Activated CD4-positive, alpha-beta memory T cell treated with anti-CD3 and anti-CD28 coated beads for 36 hours (primary cell): Measurements from ENCODE around the gene DUSP1. TPM values are rescaled to one million over a fixed set of nuclear protein-coding genes. Genes with fewer than 3 reads are reported as not detected.

ENCODE experiments used
- CTCF ChIA-PET: fragments of 350-600 bp; sonication (Branson Sonifier 250); formaldehyde crosslinking; loops from one replicate; lab custom pipeline; 2021; ENCODE audit warnings: antibody characterized with exemption, inconsistent platforms; lab: Charles Lee
- POLR2A ChIA-PET: fragments of 350-600 bp; sonication (Branson Sonifier 250); formaldehyde crosslinking; loops from one replicate; lab custom pipeline; 2021; ENCODE audit warnings: antibody characterized with exemption; lab: Charles Lee
- DNase-seq: peaks from one replicate; pipeline ENCODE4 v3.0.0-alpha.2; 2020
- H3K27ac Mint-ChIP-seq: one replicate; pipeline ENCODE4 v1.8.0; 2021; ENCODE audit warnings: mixed read lengths
- H3K27me3 Mint-ChIP-seq: one replicate; pipeline ENCODE4 v1.8.0; 2021; ENCODE audit warnings: mixed read lengths
- H3K36me3 Mint-ChIP-seq: one replicate; pipeline ENCODE4 v1.8.0; 2021; ENCODE audit warnings: mixed read lengths
- H3K4me1 Mint-ChIP-seq: one replicate; pipeline ENCODE4 v1.8.0; 2021; ENCODE audit warnings: low read depth, mixed read lengths
- H3K4me3 Mint-ChIP-seq: one replicate; pipeline ENCODE4 v1.8.0; 2021; ENCODE audit warnings: mild to moderate bottlenecking, mixed read lengths
- H3K9me3 Mint-ChIP-seq: one replicate; pipeline ENCODE4 v1.8.0; 2021; ENCODE audit warnings: mixed read lengths
- intact Hi-C: fragments of 100-400 bp; cut with micrococcal nuclease; formaldehyde crosslinking; loops from one replicate; pipeline ENCODE4 v1.15.1; 2023
- total RNA-seq, 2 experiments: library from RNA; stranded (reverse); gene quantifications; one replicate each; pipeline ENCODE4 v1.2.3, GENCODE V29; 2021

DUSP1 gene
- total RNA-seq, 2 experiments from 2014 or later: 10.6 to 10.7 TPM

DNA sequence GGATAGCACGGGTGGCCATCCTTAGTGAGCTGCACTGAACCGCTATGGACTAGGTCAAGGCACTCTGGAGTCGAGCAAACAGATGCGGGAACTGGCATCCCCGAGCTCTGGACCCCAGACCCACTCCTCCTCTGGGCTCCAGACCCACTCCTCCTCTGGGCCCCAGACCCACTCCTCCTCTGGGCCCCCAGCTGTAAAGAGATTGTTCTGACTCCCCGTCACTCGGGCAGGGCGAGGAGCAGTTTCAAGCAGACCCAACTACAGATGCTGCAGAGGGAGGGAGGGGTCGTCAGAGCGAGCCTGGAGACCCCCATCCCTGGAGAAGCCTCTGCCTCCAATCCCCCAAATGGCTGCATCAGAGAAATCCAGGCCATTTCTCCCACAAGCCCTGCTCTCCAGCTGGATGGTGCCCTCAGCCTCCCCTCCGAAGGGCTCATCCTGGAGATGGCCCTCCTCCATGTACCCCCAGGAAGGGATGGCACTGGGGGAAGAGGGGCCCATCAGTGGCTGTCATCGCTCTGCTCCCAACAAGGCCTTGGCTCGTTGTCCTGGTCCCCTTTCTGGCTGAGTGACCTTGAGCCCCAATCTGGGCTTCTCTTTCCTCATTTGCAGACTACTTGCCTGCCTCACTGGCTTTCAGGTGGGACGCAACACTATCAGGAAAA is 38.7 kb downstream of the DUSP1 start:
- intact Hi-C loops: no loop called here
- CTCF ChIA-PET: interaction anchor here (1.5 kb wide), 1 partner anchor 201 kb away, joined by 10 read pairs; no protein-coding TSS in a partner anchor
- no peak overlapping the region for H3K27ac Mint-ChIP-seq
- H3K4me1 Mint-ChIP-seq: no peaks in the 10 kb centered on the region
- DNase-seq: no peak
- no peak overlapping the region for H3K4me3 Mint-ChIP-seq
- no peaks in the 10 kb centered on the region for H3K9me3 Mint-ChIP-seq
- POLR2A ChIA-PET: no interaction called here
- no peaks in the 10 kb centered on the region for H3K27me3 Mint-ChIP-seq
- no peaks in the 10 kb centered on the region for H3K36me3 Mint-ChIP-seq

DNA sequence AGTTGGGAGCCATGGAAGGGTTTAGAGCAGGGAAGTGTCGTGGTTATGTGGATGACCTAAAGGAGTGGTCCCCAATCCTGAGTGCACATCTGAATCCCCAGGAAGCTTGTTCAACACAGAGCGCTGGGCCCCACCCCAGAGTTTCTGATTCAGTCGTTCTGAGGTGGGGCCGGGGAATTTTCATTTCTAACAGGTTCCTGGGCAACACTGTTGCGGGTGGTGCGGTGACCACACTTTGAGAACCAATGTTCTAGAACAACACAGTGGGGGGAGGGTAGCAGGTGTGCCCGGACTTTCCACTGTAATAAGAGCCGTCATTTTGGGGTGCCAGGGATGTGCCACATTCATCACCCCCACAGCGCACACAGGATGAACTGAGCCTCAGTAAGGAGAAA is 39.3 kb downstream of the DUSP1 start:
- H3K4me1 Mint-ChIP-seq: no peaks in the 10 kb centered on the region
- DNase-seq: no peak
- no peaks in the 10 kb centered on the region for H3K36me3 Mint-ChIP-seq
- H3K27ac Mint-ChIP-seq: no peak overlapping the region
- POLR2A ChIA-PET: no interaction called here
- H3K9me3 Mint-ChIP-seq: no peaks in the 10 kb centered on the region
- CTCF ChIA-PET: no interaction called here
- no peak overlapping the region for H3K4me3 Mint-ChIP-seq
- intact Hi-C loops: no loop called here
- H3K27me3 Mint-ChIP-seq: no peaks in the 10 kb centered on the region

DNA sequence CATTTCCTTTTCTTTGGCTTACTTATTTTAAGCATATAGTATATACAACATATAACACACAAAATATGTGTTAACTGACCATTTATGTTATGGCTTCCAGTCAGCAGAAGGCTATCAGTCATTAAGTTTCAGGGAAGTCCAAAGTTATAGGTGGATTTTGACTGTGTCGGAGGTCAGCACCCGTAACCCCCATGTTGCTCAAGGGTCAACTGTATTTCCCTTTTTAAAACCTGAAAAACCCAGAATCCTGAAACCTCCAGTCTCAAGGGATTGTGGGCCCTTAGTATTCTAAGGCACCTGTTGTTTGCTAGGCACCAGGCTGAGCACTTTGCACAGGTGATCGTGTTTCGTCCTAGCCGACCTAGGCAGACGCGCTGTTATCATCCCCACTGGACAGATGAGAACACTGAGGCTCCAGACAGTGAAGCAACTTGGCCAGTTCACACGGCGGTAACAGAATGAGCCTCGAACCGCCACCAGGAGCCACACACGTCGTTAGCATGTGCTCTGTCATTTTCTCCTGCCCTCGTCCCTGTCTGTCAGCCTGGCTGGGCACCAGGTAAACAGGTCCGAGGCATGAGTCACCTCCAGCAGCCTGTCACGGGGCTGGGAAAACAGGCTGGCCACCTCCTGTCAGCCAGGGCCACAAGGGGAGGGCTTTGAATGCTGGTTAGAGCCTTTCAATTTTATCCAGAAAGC is 39.9 kb downstream of the DUSP1 start:
- DNase-seq: no peak
- no peaks in the 10 kb centered on the region for H3K9me3 Mint-ChIP-seq
- no peaks in the 10 kb centered on the region for H3K27me3 Mint-ChIP-seq
- H3K4me3 Mint-ChIP-seq: no peak overlapping the region
- CTCF ChIA-PET: interaction anchor here (1.0 kb wide), 1 partner anchor 14 kb away, joined by 4 read pairs; no protein-coding TSS in a partner anchor
- intact Hi-C loops: no loop called here
- H3K4me1 Mint-ChIP-seq: no peaks in the 10 kb centered on the region
- H3K36me3 Mint-ChIP-seq: no peaks in the 10 kb centered on the region
- POLR2A ChIA-PET: no interaction called here
- H3K27ac Mint-ChIP-seq: no peak overlapping the region

DNA sequence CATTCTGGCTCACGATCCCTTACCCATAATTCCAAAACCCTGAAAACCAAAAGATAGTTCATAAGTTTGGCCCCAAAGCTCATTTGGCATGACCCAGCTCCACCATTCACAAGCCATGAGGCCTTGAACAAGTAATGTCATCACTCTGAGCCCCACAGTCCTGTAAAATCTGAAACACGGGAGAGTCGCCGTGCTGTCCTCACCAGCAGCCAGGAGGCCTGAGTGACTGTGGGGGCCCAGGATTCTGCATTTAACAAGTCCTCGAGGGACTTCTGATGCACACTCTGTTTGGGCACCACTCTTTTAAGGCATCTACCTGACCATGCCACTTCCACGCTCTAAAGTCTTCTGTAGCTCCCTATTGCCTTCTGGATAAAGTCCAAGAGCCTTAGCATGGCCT is 40.8 kb downstream of the DUSP1 start:
- no peaks in the 10 kb centered on the region for H3K27me3 Mint-ChIP-seq
- H3K4me3 Mint-ChIP-seq: no peak overlapping the region
- H3K27ac Mint-ChIP-seq: no peak overlapping the region
- no peak for DNase-seq
- H3K9me3 Mint-ChIP-seq: no peaks in the 10 kb centered on the region
- POLR2A ChIA-PET: no interaction called here
- CTCF ChIA-PET: interaction anchor here (1.0 kb wide), 1 partner anchor 13 kb away, joined by 4 read pairs; no protein-coding TSS in a partner anchor
- no peaks in the 10 kb centered on the region for H3K36me3 Mint-ChIP-seq
- intact Hi-C loops: no loop called here
- H3K4me1 Mint-ChIP-seq: no peaks in the 10 kb centered on the region

DNA sequence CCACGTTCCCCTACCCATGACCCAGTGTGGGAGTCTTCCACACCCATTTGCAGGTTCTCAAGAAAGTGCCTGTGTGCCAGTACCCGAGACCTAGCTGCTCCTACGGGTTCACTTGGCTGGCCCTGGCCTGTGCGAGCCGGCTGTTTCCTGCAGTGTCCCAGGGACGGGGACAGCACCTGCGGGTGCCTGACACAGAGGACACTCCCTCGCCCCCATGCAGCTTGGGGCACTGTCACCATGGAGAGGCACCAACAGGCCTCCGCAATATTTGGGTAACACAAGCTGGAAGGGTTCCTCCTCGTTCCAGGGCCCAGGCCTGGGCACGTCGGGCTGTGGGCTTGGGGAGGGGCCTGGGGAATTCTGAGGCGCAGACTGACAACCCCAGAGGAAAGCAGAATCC is 41.4 kb downstream of the DUSP1 start:
- H3K27ac Mint-ChIP-seq: no peak overlapping the region
- H3K4me1 Mint-ChIP-seq: no peaks in the 10 kb centered on the region
- H3K27me3 Mint-ChIP-seq: no peaks in the 10 kb centered on the region
- ChIA-PET POLR2A (no interaction called here), CTCF (interaction anchor here (0.8 kb wide), 1 partner anchor 16 kb away, joined by 3 read pairs; no protein-coding TSS in a partner anchor)
- intact Hi-C loops: no loop called here
- no peaks in the 10 kb centered on the region for H3K36me3 Mint-ChIP-seq
- H3K4me3 Mint-ChIP-seq: no peak overlapping the region
- no peak for DNase-seq
- H3K9me3 Mint-ChIP-seq: no peaks in the 10 kb centered on the region

DNA sequence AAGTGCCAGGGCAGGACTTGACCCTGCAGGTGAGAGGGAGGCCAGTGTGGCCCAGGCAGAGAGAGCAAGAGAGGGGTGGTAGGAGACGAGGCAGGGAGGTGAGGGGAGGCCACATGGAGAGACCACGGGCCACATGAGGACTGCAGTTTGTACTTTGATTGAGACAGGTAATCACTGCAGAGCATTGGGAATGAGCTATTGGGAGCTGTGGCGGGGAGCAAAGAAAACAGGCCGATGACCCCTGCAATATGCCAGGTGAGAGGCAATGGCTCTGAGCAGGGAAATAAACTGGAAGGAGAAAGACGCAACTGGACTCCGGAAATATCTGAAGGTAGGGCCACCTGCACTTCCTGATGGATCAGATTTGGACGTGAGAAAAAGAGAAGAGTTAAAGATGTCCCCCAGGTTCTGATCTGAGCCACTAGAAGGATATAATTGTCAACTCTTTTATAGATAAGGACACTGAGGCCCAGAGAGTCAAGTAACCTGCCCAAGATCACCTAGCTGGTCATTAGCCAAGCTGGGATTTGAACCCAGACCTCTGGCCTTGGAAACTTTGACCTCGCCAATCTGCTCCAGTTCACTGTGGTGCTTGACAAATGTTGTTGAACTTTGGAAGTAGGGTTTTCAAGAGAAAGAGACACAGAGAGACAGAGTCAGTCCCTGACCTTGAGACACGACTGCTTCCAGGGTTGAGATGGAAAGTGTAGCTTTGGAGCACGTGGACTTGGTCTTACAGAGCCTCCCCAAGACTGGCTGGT is 42.3 kb downstream of the DUSP1 start:
- Mint-ChIP-seq H3K9me3 (no peaks in the 10 kb centered on the region), H3K36me3 (no peaks in the 10 kb centered on the region), H3K4me1 (no peaks in the 10 kb centered on the region), H3K27me3 (no peaks in the 10 kb centered on the region), H3K4me3 (no peak overlapping the region), H3K27ac (no peak overlapping the region)
- ChIA-PET POLR2A (no interaction called here), CTCF (interaction anchor here (0.8 to 1.3 kb wide), 3 partner anchors 12 to 15 kb away, joined by 3 to 5 read pairs (median 3); no protein-coding TSS in a partner anchor)
- intact Hi-C loops: no loop called here
- DNase-seq: no peak

DNA sequence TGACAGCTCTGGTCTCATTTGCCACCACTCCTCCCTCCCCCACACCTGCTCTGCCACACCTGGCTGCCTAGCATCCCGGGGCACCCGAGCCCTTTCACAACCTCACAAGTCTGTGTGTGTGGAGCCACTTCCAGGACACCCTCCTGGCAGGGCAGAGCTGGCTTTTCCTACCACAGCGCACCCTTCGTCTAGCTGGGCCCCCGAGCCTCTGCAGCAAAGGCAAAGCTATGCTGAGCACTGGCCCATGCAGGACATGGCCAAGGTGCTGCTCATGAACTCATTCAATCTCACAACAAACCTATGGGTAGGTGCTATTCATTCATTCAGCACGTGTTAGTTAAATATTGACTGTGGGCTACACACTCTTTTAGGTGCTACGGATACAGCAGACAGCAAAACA is 43.4 kb downstream of the DUSP1 start:
- H3K4me3 Mint-ChIP-seq: no peak overlapping the region
- no peaks in the 10 kb centered on the region for H3K4me1 Mint-ChIP-seq
- H3K27me3 Mint-ChIP-seq: no peaks in the 10 kb centered on the region
- no peak for DNase-seq
- POLR2A ChIA-PET: no interaction called here
- no peaks in the 10 kb centered on the region for H3K9me3 Mint-ChIP-seq
- intact Hi-C loops: no loop called here
- H3K36me3 Mint-ChIP-seq: no peaks in the 10 kb centered on the region
- CTCF ChIA-PET: interaction anchor here (1.3 kb wide), 1 partner anchor 13 kb away, joined by 5 read pairs; no protein-coding TSS in a partner anchor
- H3K27ac Mint-ChIP-seq: no peak overlapping the region

DNA sequence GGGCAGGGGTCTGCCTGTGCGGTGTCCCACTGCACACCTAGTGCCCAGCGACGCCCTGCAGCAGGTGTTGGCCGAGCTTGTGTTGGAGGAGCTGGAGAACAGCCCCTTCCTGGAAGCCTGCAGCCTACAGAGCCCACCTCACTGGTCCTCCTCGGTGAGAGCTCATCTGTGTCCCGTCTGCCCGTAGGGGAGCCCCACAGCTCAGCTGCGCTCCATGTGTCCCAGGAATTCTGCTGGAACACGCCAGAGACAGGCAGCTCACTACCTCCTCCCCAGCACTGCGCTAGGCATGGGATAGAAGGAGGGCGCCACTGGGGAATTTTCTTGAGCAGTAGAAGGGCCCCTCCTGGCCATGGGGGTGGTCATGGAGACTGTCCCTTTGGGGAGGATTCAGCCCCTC is 44.0 kb downstream of the DUSP1 start:
- Mint-ChIP-seq H3K27ac (no peak overlapping the region), H3K9me3 (no peaks in the 10 kb centered on the region), H3K4me3 (no peak overlapping the region), H3K4me1 (peaks cover 6% of the 10 kb centered on the region), H3K27me3 (no peaks in the 10 kb centered on the region), H3K36me3 (no peaks in the 10 kb centered on the region)
- intact Hi-C loops: no loop called here
- no peak for DNase-seq
- ChIA-PET CTCF (interaction anchor here (1.3 to 1.4 kb wide), 2 partner anchors 12 to 206 kb away, joined by 5 to 9 read pairs; no protein-coding TSS in a partner anchor), POLR2A (no interaction called here)

DNA sequence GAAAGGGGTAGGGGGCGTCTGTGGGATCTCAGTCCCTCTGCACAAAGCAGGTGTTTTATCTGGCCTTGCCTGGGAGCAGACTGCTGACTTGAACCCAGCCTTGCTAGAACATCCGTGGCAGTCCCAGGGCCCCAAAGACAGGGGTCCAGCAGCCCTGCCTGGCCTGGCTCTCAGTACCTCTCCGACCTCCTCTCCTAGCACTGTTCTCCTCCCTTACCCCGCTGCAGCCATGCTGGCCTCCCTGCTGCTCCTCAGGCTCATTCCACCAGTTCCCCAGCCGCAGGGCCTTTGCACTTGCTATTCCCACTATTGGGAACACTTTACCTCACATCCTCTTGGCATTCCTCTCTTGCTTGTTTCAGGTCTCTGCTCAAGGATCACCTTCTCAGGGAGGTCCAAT is 45.2 kb downstream of the DUSP1 start:
- H3K4me3 Mint-ChIP-seq: no peak overlapping the region
- ChIA-PET CTCF (interaction anchor here (1.4 kb wide), 1 partner anchor 207 kb away, joined by 9 read pairs; no protein-coding TSS in a partner anchor), POLR2A (no interaction called here)

DNA sequence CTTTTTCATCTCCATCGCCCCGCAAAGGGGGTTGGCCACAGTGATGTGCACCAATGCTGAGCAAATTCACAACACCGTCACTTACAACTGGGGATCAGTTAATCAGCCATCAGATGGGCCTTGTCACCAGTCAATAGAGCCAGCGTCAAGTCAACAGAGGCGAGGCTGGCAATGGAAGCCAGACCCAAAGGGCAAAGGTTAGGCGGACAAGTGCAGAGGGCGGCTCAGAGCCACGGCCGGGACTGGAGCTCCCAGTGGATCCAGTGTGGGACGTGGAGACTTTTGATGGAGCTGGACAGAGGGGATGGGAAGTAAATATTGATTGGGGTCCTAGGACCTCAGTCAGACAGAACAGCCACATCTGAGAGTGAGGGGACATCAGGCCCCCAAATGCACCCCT is 45.7 kb downstream of the DUSP1 start:
- POLR2A ChIA-PET: no interaction called here
- no peaks in the 10 kb centered on the region for H3K9me3 Mint-ChIP-seq
- H3K4me3 Mint-ChIP-seq: no peak overlapping the region
- H3K27ac Mint-ChIP-seq: no peak overlapping the region
- CTCF ChIA-PET: interaction anchor here (1.7 kb wide), 1 partner anchor 11 kb away, joined by 16 read pairs; no protein-coding TSS in a partner anchor
- peaks cover 12% of the 10 kb centered on the region for H3K4me1 Mint-ChIP-seq
- no peaks in the 10 kb centered on the region for H3K27me3 Mint-ChIP-seq
- intact Hi-C loops: no loop called here
- H3K36me3 Mint-ChIP-seq: no peaks in the 10 kb centered on the region
- DNase-seq: no peak

More for the DNA sequence above, 45.2 kb downstream of the DUSP1 start:
- no peak overlapping the region for H3K27ac Mint-ChIP-seq
- intact Hi-C loops: no loop called here
- H3K4me1 Mint-ChIP-seq: peaks cover 12% of the 10 kb centered on the region
- H3K27me3 Mint-ChIP-seq: no peaks in the 10 kb centered on the region
- no peak for DNase-seq
- H3K9me3 Mint-ChIP-seq: no peaks in the 10 kb centered on the region
- no peaks in the 10 kb centered on the region for H3K36me3 Mint-ChIP-seq

DNA sequence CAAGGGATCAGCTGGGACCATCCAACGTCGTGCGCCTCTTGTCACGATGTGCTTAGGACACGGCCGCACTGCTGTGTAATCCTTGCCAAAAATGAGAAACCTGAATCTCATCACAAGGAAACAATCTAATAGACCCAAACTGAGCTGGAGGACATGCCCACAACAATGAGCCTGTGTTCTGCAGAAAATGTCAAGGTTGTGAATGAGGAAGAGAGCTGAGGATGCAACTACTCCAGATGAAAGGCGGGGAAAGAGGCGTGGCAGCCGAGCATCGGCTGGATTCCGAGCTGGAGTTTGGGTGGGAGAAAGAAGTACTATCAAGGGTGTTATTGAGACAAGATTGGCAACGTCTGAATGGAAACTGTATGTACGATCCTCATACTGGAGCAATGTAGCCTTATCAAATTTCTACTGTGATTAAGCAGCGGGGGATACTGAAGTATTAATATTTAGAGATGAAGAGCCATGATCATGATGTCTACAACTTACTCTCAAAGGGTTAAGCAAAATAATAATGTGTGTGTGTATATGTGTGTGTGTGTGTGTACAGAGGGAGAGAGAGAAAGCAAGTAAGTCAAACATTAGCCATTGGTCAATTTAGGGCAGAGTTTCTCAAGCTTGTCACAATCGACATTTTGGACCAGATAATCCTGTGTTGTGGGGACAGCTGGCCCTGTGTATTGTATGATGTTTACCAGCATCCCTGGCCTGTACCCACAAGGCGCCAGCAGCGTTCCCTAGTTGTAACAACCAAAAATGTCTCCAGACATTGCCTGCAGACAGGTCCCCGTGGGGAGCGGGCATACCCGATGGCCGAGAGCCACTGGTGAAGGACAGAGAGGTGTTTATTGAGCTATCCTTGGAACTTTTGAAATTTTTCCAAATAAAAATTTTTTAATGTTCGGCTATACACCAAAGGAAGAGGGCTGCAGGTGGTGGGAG is 46.5 kb downstream of the DUSP1 start:
- H3K27ac Mint-ChIP-seq: no peak overlapping the region
- H3K27me3 Mint-ChIP-seq: no peaks in the 10 kb centered on the region
- no peaks in the 10 kb centered on the region for H3K36me3 Mint-ChIP-seq
- ChIA-PET POLR2A (no interaction called here), CTCF (interaction anchor here (0.7 to 2.4 kb wide), 5 partner anchors 10 to 208 kb away, joined by 3 to 16 read pairs (median 8); partner anchors contain the start of gene DUSP1)
- no peak for DNase-seq
- peaks cover 12% of the 10 kb centered on the region for H3K4me1 Mint-ChIP-seq
- intact Hi-C loops: no loop called here
- no peaks in the 10 kb centered on the region for H3K9me3 Mint-ChIP-seq
- no peak overlapping the region for H3K4me3 Mint-ChIP-seq
